HG03066 (cell line): ENCODE results near the gene SPTBN2.

Experiments used
- ATAC-seq: cut with Tn5 transposase; IDR thresholded peaks from one replicate; pipeline ENCODE4 v1.9.1; 2021; ENCODE audit warnings: low read depth; ENCODE audit not compliant: unreplicated experiment

SPTBN2 gene

GRCh38 chr11:66705587-66706335, 23.3 kb downstream of the SPTBN2 start:
- ATAC-seq = no peak

- no peak for ATAC-seq
Observed at GRCh38 chr11:66704659-66705360, 24.2 kb downstream of the SPTBN2 start.

- no peak for ATAC-seq
Observed at GRCh38 chr11:66701432-66702240, 27.4 kb downstream of the SPTBN2 start.

GRCh38 chr11:66700742-66701141, 28.3 kb downstream of the SPTBN2 start:
- no peak for ATAC-seq

GRCh38 chr11:66700337-66700736, 28.7 kb downstream of the SPTBN2 start:
- no peak for ATAC-seq

- no peak for ATAC-seq
Observed at GRCh38 chr11:66698491-66698890, 30.5 kb downstream of the SPTBN2 start.

- no peak for ATAC-seq
Observed at GRCh38 chr11:66697988-66698387, 31.0 kb downstream of the SPTBN2 start.

- no peak for ATAC-seq
Observed at GRCh38 chr11:66696146-66696545, 32.9 kb downstream of the SPTBN2 start.

- ATAC-seq = peak; percentile 54
Observed at GRCh38 chr11:66694732-66695207, 34.2 kb downstream of the SPTBN2 start.

GRCh38 chr11:66694056-66694410, 35.0 kb downstream of the SPTBN2 start:
- ATAC-seq = no peak

- ATAC-seq = no peak
Observed at GRCh38 chr11:66693356-66694055, 35.5 kb downstream of the SPTBN2 start.

- ATAC-seq = no peak
Observed at GRCh38 chr11:66692871-66693331, 36.1 kb downstream of the SPTBN2 start.

- ATAC-seq = no peak
Observed at GRCh38 chr11:66692446-66692845, 36.6 kb downstream of the SPTBN2 start.

- no peak for ATAC-seq
Observed at GRCh38 chr11:66691311-66691980, 37.6 kb downstream of the SPTBN2 start.

GRCh38 chr11:66689661-66690590, 39.1 kb downstream of the SPTBN2 start:
- ATAC-seq = no peak

- ATAC-seq = no peak
Observed at GRCh38 chr11:66688561-66689534, 40.2 kb downstream of the SPTBN2 start.

- no peak for ATAC-seq
Observed at GRCh38 chr11:66687831-66688281, 41.2 kb downstream of the SPTBN2 start.
